ENCODE measurements around the gene TSPAN14. TPM values are rescaled to one million over a fixed set of nuclear protein-coding genes. Genes with fewer than 3 reads are reported as not detected.
A peak's percentile ranks its signal among the peaks of the same experiment; 100 is the strongest.

The TSPAN14 gene
- total and polyA plus RNA-seq, 2 of the 13 experiments (the other 11 are each of a cell fraction or from before 2014, with no cell fraction given) = 24.1 to 80.6 TPM

DNA sequence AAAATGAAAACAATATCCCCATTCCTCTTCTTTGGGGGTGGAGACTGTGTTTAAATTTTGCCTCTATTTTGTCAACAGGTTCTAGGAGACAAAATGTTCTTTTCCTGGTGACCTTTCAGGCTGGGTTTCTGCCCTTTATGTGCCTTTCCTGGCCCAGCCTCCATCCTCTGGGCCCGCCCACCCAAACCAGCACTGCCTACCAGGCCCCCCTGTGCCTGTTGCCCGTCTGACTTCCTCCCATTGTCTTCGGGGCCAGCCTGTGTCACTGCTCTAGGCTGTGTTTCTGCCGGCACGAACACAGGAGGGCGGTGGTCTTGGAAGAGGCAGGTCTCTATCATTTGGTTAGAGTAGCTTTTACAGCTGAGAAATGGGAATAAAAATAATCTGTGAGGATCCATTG is 13.9 kb downstream of the TSPAN14 start (continued):
- TF ChIP-seq, protein P1, sequence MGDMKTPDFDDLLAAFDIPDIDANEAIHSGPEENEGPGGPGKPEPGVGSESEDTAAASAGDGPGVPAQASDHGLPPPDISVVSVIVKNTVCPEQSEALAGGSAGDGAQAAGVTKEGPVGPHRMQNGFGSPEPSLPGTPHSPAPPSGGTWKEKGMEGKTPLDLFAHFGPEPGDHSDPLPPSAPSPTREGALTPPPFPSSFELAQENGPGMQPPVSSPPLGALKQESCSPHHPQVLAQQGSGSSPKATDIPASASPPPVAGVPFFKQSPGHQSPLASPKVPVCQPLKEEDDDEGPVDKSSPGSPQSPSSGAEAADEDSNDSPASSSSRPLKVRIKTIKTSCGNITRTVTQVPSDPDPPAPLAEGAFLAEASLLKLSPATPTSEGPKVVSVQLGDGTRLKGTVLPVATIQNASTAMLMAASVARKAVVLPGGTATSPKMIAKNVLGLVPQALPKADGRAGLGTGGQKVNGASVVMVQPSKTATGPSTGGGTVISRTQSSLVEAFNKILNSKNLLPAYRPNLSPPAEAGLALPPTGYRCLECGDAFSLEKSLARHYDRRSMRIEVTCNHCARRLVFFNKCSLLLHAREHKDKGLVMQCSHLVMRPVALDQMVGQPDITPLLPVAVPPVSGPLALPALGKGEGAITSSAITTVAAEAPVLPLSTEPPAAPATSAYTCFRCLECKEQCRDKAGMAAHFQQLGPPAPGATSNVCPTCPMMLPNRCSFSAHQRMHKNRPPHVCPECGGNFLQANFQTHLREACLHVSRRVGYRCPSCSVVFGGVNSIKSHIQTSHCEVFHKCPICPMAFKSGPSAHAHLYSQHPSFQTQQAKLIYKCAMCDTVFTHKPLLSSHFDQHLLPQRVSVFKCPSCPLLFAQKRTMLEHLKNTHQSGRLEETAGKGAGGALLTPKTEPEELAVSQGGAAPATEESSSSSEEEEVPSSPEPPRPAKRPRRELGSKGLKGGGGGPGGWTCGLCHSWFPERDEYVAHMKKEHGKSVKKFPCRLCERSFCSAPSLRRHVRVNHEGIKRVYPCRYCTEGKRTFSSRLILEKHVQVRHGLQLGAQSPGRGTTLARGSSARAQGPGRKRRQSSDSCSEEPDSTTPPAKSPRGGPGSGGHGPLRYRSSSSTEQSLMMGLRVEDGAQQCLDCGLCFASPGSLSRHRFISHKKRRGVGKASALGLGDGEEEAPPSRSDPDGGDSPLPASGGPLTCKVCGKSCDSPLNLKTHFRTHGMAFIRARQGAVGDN (CRISPR knock-in tag; IDR thresholded peaks at IDR 0.05) = peak; percentile 38
- TF ChIP-seq ZFP36 (IDR thresholded peaks at IDR 0.05; ENCODE audit: borderline replicate concordance, low read depth, low read length, partially characterized antibody) = no peak

DNA sequence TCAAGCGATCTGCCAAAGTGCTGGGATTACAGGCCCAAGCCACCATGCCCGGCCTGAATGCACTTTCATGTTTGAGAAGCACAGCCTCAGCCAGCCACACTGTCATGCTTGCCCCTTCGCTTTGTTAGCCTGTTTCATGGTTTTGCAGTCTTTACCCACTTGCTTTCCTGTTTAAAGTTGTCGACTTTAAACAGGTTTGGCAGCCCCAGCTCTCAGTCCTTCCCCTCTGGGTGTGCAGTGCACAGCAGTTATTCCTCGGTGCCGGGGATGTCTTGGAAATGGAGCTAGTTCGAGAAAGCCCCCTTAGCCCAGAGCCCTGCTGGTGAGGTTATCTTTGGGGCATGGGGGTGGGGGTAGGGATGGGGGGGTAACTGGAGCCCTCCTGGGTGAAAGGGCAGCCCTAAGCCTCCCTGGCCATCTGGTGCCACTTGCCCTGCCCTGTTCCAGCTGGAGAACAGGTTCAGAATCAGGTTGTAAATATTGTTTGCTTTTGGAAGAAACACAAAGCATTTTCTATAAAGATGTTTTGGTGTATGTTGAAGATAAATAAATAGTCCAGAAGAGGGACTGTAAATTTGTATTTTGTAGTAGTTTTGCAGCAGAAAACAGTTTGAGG is 14.8 kb downstream of the TSPAN14 start:
- DNase-seq (ENCODE audit: low spot score) (no peak), FAIRE-seq (no peak), ATAC-seq (no peak)
- Histone ChIP-seq H3K4me2 (ENCODE audit: low read depth, low read length) (no peak overlapping the region), H3K27ac (ENCODE audit: extremely low read length, insufficient read depth, low read length) (no peak overlapping the region), H3K36me3 (replicated peaks in 1 of 2; ENCODE audit: control insufficient read depth in 1 of 2, insufficient read depth in 2 of 2, low read length in 2 of 2) (peaks cover 5 to 45% of the 10 kb centered on the region in 2 experiments; a peak in 4 of 5 replicates), H4K20me1 (ENCODE audit: insufficient read depth, low read length) (peaks cover 35% of the 10 kb centered on the region), H2AFZ (ENCODE audit: low read length) (no peak overlapping the region), H3K79me2 (ENCODE audit: insufficient read depth, low read length) (peaks cover 100% of the 10 kb centered on the region), H3K4me3 (replicated peaks in 1 of 3; ENCODE audit: insufficient read depth in 1 of 3, low read depth in 2 of 3, low read length in 3 of 3) (no peak overlapping the region), H3K9me3 (ENCODE audit: low read length) (no peaks in the 10 kb centered on the region), H3K27me3 (ENCODE audit: control insufficient read depth in 1 of 2, insufficient read depth in 2 of 2, low read length in 2 of 2) (no peaks in the 10 kb centered on the region), H3K4me1 (ENCODE audit: insufficient read depth, low read length) (peaks cover 97% of the 10 kb centered on the region), H3K9ac (ENCODE audit: insufficient read depth, low read depth, low read length) (no peak overlapping the region)
- intact Hi-C loops (cut with micrococcal nuclease; ENCODE audit: unreplicated experiment) = no loop called here
- POLR2A ChIA-PET = no interaction called here
- CTCF ChIA-PET (ENCODE audit: low intra/inter-chr PET ratio, low total read pairs) = no interaction called here
- 92% methylated on average over 7 of the region's 7 CpGs for WGBS (ENCODE audit: low lambda C conversion rate)
- no TSS peak for BruUV-seq (replicated peaks)
- in situ Hi-C loops (cut with HindIII; ENCODE audit: extremely low pct_ligation_motif_present, low pct_unique_long_range_greater_than_20kb) = no loop called here
- TF ChIP-seq CBX5 (CRISPR knock-in tag; IDR thresholded peaks at IDR 0.05; ENCODE audit: borderline replicate concordance) = no peak
- TF ChIP-seq, protein P2, sequence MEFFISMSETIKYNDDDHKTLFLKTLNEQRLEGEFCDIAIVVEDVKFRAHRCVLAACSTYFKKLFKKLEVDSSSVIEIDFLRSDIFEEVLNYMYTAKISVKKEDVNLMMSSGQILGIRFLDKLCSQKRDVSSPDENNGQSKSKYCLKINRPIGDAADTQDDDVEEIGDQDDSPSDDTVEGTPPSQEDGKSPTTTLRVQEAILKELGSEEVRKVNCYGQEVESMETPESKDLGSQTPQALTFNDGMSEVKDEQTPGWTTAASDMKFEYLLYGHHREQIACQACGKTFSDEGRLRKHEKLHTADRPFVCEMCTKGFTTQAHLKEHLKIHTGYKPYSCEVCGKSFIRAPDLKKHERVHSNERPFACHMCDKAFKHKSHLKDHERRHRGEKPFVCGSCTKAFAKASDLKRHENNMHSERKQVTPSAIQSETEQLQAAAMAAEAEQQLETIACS (CRISPR knock-in tag; IDR thresholded peaks at IDR 0.05) = no peak
- no peak for TF ChIP-seq STAT5B (CRISPR knock-in tag; IDR thresholded peaks at IDR 0.05)
- TF ChIP-seq, protein P3, sequence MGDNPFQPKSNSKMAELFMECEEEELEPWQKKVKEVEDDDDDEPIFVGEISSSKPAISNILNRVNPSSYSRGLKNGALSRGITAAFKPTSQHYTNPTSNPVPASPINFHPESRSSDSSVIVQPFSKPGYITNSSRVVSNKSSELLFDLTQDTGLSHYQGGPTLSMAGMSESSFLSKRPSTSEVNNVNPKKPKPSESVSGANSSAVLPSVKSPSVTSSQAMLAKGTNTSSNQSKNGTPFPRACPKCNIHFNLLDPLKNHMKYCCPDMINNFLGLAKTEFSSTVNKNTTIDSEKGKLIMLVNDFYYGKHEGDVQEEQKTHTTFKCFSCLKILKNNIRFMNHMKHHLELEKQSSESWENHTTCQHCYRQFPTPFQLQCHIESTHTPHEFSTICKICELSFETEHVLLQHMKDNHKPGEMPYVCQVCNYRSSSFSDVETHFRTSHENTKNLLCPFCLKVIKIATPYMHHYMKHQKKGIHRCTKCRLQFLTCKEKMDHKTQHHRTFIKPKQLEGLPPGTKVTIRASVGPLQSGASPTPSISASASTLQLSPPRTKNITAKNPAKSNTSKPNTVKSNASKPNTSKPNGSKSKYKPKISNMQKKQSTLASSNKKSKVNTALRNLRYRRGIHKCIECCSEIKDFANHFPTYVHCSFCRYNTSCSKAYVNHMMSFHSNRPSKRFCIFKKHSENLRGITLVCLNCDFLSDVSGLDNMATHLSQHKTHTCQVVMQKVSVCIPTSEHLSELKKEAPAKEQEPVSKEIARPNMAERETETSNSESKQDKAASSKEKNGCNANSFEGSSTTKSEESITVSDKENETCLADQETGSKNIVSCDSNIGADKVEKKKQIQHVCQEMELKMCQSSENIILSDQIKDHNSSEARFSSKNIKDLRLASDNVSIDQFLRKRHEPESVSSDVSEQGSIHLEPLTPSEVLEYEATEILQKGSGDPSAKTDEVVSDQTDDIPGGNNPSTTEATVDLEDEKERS (CRISPR knock-in tag; IDR thresholded peaks at IDR 0.05) = no peak
- TF ChIP-seq, protein P4, sequence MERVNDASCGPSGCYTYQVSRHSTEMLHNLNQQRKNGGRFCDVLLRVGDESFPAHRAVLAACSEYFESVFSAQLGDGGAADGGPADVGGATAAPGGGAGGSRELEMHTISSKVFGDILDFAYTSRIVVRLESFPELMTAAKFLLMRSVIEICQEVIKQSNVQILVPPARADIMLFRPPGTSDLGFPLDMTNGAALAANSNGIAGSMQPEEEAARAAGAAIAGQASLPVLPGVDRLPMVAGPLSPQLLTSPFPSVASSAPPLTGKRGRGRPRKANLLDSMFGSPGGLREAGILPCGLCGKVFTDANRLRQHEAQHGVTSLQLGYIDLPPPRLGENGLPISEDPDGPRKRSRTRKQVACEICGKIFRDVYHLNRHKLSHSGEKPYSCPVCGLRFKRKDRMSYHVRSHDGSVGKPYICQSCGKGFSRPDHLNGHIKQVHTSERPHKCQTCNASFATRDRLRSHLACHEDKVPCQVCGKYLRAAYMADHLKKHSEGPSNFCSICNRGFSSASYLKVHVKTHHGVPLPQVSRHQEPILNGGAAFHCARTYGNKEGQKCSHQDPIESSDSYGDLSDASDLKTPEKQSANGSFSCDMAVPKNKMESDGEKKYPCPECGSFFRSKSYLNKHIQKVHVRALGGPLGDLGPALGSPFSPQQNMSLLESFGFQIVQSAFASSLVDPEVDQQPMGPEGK (CRISPR knock-in tag; IDR thresholded peaks at IDR 0.05) = no peak
- TF ChIP-seq, protein P5, sequence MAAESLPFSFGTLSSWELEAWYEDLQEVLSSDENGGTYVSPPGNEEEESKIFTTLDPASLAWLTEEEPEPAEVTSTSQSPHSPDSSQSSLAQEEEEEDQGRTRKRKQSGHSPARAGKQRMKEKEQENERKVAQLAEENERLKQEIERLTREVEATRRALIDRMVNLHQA (CRISPR knock-in tag; IDR thresholded peaks at IDR 0.05) = no peak
- no peak for TF ChIP-seq ZEB1 (IDR thresholded peaks at IDR 0.05; ENCODE audit: insufficient replicate concordance, low read depth)
- TF ChIP-seq ZNF709 (CRISPR knock-in tag; IDR thresholded peaks at IDR 0.05) = no peak
- TF ChIP-seq BHLHE40 (IDR thresholded peaks at IDR 0.05; ENCODE audit: low read length) = no peak
